NB4 (cell line): Measurements from ENCODE around the gene ZNF354B.

Source experiments
- CTCF ChIP-seq: IDR thresholded peaks from one replicate; pipeline ENCODE4 v1.5.1; 2012; ENCODE audit warnings: low read depth, low read length
- MYC ChIP-seq: IDR thresholded peaks from 2 replicates; pipeline ENCODE4 v1.6.1; 2011; ENCODE audit warnings: low read depth, low read length
- POLR2A ChIP-seq: IDR thresholded peaks from 2 replicates; pipeline ENCODE4 v1.6.1; 2011; ENCODE audit warnings: mild to moderate bottlenecking; ENCODE audit not compliant: insufficient read length; ENCODE audit errors: extremely low read depth

- TF ChIP-seq CTCF (no peak), POLR2A (no peak), MYC (no peak)
Observed at GRCh38 chr5:178870411-178870810, 10.7 kb downstream of the ZNF354B start.
